ENCODE results near the gene STRIP2. TPM values are rescaled to one million over a fixed set of nuclear protein-coding genes. Genes with fewer than 3 reads are reported as not detected.

Gene STRIP2
- total RNA-seq, 1 donor from 2014 or later = 3.5 TPM

DNA sequence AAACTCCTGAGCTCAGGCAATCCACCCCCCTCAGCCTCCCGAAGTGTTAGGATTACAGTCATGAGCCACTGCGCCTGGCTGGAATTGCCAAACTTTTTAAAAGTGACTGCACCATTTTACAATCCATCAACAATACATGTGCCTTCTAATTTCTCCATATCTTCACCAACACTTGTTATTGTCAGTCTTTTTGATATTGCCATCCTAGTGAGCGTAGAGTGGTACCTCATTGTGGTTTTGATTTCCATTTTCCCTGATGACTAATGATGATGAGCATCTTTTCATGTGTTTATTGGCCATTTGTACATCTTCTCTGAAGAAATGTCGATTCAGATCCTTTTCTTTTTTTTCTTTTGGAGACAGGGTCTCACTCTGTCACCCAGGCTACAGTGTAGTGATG, 21.7 kb upstream of the STRIP2 start:
- no peaks in the 10 kb centered on the region for H3K36me3 ChIP-seq (ENCODE audit: control insufficient read depth, insufficient read depth, low read length)
- no peak for DNase-seq (ENCODE audit: low read depth)
- TF ChIP-seq, protein P1, sequence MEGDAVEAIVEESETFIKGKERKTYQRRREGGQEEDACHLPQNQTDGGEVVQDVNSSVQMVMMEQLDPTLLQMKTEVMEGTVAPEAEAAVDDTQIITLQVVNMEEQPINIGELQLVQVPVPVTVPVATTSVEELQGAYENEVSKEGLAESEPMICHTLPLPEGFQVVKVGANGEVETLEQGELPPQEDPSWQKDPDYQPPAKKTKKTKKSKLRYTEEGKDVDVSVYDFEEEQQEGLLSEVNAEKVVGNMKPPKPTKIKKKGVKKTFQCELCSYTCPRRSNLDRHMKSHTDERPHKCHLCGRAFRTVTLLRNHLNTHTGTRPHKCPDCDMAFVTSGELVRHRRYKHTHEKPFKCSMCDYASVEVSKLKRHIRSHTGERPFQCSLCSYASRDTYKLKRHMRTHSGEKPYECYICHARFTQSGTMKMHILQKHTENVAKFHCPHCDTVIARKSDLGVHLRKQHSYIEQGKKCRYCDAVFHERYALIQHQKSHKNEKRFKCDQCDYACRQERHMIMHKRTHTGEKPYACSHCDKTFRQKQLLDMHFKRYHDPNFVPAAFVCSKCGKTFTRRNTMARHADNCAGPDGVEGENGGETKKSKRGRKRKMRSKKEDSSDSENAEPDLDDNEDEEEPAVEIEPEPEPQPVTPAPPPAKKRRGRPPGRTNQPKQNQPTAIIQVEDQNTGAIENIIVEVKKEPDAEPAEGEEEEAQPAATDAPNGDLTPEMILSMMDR (IDR thresholded peaks at IDR 0.05; ENCODE audit: insufficient read depth, low read length, poor library complexity, severe bottlenecking) = no peak
- H3K27me3 ChIP-seq (ENCODE audit: control insufficient read depth, insufficient read depth, low read length) = no peaks in the 10 kb centered on the region
- H3K4me3 ChIP-seq (ENCODE audit: low read depth, low read length) = no peak overlapping the region

DNA sequence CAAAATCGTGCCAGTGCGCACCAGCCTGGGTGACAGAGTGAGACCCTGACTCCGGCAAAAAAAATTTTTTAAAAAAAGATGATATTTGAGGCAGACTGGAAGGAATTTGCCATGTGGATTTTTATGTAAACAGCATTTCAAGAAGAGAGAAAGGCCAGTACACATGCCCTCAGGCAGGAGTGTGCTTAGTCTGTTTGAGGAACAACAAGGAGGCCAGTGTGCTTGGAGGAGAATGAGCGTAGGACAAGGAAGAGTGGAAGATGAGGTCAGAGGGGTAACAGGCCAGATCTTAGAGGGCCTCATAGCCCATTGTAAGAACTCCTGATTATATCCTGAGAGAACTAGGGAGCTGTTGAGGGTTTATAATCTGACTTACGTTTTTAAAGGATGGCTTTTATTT, 17.2 kb upstream of the STRIP2 start:
- no peaks in the 10 kb centered on the region for H3K36me3 ChIP-seq (ENCODE audit: control insufficient read depth, insufficient read depth, low read length)
- H3K27me3 ChIP-seq (ENCODE audit: control insufficient read depth, insufficient read depth, low read length) = no peaks in the 10 kb centered on the region
- TF ChIP-seq, protein P1 (IDR thresholded peaks at IDR 0.05; ENCODE audit: insufficient read depth, low read length, poor library complexity, severe bottlenecking) = no peak
- H3K4me3 ChIP-seq (ENCODE audit: low read depth, low read length) = no peak overlapping the region
- no peak for DNase-seq (ENCODE audit: low read depth)

DNA sequence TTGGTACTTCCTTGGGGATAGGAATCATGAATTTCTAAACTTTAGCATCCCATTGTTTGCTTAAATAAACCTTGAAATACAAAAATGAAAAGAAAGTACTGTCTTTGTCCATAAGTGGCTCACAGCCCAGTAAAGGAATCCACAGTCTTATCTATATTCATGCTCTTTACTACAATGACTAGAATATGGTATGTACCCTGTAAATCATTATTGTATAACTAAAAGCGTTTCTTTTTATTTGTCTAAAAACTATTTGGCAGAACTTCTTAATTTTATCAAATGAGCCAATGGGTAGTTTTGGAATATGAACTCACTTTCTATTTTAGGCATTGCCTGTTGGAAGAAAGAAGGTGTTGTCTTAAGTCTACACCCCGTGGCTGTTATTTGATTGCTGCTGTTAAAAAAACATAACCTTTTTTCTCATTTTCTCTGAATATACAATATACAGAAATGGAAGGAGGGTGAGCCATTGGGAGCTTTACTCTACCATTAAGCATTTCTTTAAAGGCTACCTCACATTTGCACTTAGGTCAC, 12.4 kb upstream of the STRIP2 start:
- Histone ChIP-seq H3K36me3 (ENCODE audit: control insufficient read depth, insufficient read depth, low read length) (no peaks in the 10 kb centered on the region), H3K27me3 (ENCODE audit: control insufficient read depth, insufficient read depth, low read length) (no peaks in the 10 kb centered on the region), H3K4me3 (ENCODE audit: low read depth, low read length) (no peak overlapping the region)
- no peak for DNase-seq (ENCODE audit: low read depth)
- TF ChIP-seq, protein P1 (IDR thresholded peaks at IDR 0.05; ENCODE audit: insufficient read depth, low read length, poor library complexity, severe bottlenecking) = no peak

DNA sequence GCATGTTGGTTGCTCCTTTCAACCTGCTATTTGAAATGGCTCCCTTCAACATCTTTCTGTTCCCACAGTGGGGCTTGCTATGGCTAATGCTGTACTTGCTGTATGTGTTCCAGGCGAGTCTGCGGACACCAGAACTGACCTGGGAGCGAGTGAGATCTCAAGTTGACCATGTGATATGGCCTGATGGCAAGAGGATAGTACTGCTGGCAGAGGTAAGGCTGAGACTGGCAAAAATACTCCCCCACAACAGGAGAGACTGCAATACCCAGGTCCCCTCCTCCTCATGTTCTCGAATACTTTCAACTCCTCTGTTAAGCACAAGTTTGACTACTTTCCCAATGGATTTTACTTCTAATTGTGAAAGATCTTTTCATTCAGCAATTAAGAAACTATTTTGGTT, 11.5 kb upstream of the STRIP2 start:
- Histone ChIP-seq H3K27me3 (ENCODE audit: control insufficient read depth, insufficient read depth, low read length) (no peaks in the 10 kb centered on the region), H3K4me3 (ENCODE audit: low read depth, low read length) (no peak overlapping the region), H3K36me3 (ENCODE audit: control insufficient read depth, insufficient read depth, low read length) (no peaks in the 10 kb centered on the region)
- no peak for DNase-seq (ENCODE audit: low read depth)
- TF ChIP-seq, protein P1 (IDR thresholded peaks at IDR 0.05; ENCODE audit: insufficient read depth, low read length, poor library complexity, severe bottlenecking) = no peak

GRCh38 chr7:129423700-129424410, 10.4 kb upstream of the STRIP2 start:
- Histone ChIP-seq H3K4me3 (ENCODE audit: low read depth, low read length) (no peak overlapping the region), H3K36me3 (ENCODE audit: control insufficient read depth, insufficient read depth, low read length) (no peaks in the 10 kb centered on the region), H3K27me3 (ENCODE audit: control insufficient read depth, insufficient read depth, low read length) (no peaks in the 10 kb centered on the region)
- DNase-seq (ENCODE audit: low read depth) = no peak
- TF ChIP-seq, protein P1 (IDR thresholded peaks at IDR 0.05; ENCODE audit: insufficient read depth, low read length, poor library complexity, severe bottlenecking) = no peak

DNA sequence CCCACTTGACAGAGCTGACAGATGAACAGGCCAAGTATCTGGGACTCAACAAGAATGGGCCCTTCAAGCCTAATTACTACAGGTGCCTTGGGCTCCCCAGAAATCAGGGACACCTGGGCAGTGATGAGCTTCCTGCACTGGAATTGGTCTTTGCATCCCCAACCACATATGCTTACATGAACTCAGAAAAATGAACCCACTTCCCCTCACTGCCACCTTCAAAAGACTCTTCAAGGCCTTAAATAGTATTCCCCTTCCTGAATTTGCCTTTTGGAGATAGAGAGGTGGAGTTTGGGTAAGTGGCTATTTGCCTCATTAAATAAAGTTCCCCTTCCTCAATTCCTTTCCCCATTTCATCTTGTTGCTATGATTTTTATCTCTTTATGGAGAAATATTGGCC, 7.8 kb upstream of the STRIP2 start:
- H3K36me3 ChIP-seq (ENCODE audit: control insufficient read depth, insufficient read depth, low read length) = no peaks in the 10 kb centered on the region
- H3K4me3 ChIP-seq (ENCODE audit: low read depth, low read length) = no peak overlapping the region
- H3K27me3 ChIP-seq (ENCODE audit: control insufficient read depth, insufficient read depth, low read length) = no peaks in the 10 kb centered on the region
- DNase-seq (ENCODE audit: low read depth) = no peak
- TF ChIP-seq, protein P1 (IDR thresholded peaks at IDR 0.05; ENCODE audit: insufficient read depth, low read length, poor library complexity, severe bottlenecking) = no peak

Data from kidney epithelial cell (primary cell).